Activated T-cell treated with anti-CD3 and anti-CD28 coated beads, Interleukin-2, amount 50 U/mL, for 48 hours (primary cell): ENCODE measurements around the gene EMP2.
"Not testable (repeated sequence)": the region's sequence is repeated elsewhere in the genome, so short reads cannot be mapped to it uniquely, and the experiment has no call there.

Source experiments
- DNase-seq, 2 experiments: peaks; one replicate each; pipeline ENCODE4 v3.0.0-alpha.2; 2020

Gene EMP2

DNA sequence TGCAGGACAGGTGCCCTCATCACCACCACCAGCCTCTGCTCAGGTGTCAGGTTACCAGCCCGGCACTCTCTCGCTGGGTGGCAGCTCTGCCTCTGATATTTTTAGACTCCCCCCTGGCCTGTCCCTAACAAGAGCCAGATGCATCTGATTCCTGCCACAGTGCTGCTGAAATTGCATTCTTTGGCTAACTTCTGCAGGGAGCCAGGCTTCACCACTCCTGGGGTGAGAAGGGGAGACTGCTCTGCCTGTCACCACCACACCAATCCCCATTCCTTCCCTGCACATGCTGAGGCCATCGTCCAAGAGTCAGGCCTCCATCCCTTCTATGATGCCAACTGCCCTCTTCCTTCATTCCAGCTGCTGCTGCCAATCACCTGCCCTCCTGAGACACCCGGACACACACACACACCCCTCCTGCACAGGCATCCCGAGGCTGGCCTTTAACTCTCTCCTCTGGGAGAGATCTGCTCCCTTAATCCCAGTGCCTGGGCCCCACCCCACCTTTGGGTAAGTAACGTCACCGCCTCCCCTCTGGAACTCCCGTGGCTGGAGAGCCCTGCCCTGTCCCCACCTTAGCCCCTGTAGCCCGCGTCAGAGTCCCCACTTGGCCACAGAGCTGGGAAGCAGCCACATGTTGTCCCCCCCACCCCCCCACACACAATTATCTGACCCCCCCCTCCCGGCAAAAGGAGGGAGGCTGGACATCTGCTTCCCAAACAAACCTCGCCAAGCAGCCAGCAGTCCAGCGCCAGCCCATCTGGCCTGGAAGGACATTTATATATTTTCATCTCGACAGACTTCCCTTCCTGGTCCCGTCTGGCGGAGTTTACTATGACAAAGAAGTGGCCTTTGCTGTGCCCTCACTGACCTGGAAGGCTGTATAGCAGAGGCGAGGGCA, 2.8 kb downstream of the EMP2 start:
- DNase-seq: no peak

DNA sequence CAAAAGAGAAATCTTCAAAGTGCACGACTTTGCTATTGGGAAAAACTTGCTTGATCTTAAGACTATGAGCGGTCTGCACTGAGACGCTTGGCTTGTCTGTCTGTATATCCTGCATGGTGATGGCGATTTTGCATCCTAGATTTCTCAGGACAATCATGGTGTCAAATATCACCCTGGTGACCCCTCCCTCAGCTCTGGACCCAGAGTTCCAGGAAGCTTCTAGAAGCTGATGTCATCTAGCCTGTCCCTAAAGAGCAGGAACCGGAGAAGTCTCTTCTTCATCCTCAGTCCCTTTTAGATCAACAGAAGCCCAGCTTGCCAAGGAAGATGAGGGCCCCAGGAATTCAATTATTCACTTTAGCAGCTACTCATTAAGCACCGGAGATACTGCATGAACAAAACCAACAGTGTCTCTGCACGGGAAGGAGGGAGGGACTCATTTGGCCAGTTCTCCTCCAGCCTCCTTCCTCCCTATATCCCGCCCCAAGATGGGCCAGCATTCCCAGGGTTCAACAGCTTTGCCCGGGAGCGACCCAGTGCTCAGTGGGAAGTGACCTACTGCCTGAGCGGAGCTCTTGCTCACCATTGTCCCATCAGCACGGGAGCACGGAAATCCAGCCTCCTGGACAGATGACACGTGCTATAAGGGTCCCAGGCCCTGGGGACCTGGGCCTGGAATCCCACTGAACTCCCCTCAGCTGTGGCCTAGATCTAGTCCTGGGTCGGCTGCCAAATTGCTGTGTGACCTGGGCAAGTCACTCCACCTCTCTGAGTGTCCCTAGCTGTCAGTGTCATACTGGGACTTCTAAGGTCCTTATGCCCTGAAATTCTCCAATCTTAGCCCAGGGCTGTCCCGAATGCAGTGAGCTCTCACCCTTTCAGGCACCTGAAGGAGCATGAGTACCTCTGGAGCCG, 3.8 kb downstream of the EMP2 start:
- no peak for DNase-seq

DNA sequence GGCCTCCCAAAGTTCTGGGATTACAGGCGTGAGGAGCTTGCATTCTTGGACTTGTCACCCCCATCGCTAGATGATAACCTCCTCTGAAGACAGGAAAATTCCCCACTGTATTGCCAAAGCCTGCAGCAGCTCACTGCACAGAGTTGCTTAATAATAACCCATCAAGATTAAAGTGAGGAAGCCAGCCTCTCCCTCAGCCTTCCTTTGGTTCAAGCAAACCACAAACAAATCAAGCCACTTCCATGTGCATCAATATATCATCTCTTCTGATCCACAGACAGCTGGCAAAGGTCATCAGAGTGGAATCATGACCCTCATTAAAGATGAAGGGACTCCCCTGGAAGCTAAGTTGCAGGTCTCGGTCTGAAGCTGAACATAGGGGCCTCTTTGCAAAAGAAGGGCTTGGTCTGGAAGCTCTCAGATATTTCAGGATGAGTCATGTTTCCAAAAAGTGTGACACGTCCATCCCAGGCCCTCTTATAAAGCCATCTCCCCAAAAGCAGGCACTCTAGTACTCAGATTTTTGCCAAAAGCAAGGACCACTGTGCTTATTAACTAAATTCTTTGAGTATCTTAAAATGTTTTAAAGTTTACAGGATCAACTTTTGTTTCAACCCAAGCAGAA, 4.8 kb downstream of the EMP2 start:
- no peak for DNase-seq

DNA sequence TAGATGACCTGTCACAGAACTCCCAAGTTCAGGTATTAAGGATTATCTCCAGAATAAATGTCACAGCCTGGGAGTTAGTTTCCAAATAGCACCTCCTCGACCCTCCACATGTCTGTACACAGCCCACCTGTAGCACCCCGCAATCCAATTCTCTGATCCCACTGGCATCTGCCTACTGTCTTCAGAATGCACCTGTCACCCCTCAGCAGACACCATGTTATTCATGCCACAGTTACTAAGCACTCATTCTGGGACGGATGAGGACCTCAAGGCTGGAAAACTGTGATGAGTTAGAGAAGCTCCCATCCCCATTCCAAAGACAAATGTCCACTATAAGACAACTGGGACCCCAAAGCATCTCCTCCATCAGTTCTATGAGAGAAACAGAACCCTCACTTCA, 7.8 kb downstream of the EMP2 start:
- DNase-seq: no peak

DNA sequence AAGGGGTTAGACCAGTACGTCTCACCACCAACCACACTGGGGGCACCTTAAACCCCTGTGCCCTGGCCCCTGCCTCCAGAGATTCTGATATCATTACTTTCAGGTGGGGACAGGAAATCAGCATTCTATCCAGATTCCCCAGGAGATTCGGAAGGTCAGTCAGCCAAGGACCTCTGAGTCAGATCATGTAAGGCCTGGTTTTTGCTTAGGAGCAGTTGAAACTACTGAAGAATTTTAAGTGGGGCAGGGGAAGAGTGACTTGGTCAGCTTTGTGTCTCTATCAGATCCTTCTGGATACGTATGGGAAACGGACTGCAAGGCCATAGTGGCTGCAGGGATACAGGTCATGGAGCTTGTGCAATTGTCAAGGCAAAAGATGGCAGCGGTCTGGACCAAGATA, 9.0 kb downstream of the EMP2 start:
- no peak for DNase-seq

DNA sequence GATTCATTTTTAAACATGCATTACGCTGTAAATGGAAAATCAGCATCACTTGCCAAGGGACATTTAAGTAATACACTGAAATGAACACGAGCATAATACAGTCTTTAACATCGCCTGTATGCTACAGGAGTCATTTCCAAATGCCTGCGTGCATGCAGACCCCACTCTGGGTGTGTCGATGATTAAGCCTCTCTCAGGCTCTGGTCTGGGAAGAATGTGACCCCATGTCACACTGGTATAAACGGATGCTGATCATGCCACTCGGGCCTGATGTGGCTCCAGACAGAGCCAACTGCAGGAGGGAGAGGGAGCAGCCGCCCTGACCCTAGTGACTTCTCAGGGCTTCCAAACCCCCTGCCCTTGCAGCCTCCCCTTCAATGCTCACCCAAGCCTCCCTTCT, 10.8 kb downstream of the EMP2 start:
- no peak for DNase-seq

DNA sequence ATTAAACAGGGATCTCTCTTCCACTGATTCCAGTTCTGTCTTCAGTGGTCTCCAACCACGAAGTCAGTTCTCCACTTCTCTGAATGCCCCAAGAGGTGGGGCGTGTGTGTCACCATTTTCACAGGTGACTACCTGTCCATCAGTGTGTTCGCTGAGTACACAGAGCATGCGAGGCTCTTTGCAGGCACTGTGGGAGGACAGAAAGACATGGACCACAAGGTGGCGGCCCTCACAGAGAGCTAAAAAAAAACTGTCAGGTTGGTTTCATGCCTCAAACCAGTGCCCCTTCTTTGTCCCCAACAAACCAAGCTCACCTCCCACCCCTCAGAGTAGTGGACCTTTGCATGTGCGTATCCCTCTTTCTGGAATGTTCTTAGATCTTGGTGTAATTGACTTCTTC, 13.8 kb downstream of the EMP2 start:
- no peak for DNase-seq

DNA sequence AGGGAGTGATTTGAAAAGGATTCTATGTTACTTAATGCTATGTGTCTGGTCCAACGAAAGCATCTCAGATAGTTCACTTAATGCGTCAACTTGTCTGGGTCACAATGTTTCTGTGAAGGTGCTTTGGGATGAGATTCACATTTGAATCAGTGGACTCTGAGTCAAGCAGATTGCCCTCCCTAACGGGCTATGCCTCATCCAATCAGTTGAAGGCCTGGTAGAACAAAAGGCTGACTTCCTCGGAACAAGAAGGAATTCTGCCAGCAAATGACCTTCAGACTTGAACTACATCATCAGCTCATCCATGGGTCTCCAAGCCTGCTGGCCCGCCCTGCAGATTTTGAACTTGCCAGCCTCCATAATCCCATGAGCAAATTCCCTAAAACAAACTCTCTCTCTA, 15.2 kb downstream of the EMP2 start:
- DNase-seq: no peak

DNA sequence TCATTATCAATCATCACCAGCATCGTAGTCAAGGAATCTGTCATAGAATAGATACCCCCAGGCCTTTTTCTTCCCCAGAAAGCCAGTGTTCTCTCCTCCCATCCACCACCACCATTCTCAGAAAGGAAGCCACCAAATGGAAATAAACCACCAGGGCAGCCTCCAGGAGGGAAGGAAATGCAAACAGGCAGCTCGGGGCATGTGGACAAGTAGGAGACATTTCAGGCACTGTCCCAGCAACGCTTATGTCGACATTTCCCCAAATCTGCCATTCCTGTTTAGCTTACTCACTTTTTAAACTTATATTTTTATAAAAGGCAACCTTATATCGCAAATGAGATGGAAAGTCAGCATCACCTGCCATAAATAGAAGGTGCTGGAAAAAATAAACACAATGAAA, 15.8 kb downstream of the EMP2 start:
- DNase-seq: no peak

DNA sequence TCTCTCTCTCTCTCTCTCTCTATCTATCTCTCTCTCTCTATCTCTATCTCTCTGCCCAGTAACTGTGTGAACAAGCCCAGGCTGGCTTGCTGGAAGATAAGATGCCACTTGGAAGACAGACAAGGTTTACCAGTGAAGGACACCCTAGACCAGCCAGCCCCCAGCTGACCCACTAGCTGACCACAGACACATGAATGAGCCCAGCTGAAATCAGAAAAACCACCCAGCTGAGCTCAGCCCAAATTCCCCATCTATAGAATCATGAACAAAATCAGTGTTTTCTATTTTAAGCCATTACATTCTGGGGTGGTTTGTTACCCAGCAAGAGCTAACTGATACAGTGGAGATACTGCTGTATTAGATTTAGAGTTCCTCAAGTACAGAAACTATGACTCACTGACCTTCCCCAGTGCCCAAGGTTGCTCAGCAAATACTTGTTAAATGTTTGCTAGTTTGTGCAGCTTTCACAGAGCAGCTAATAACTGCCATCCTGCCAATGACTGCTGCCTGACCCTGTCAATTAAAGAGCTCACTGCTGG, 18.0 kb downstream of the EMP2 start:
- DNase-seq: no peak

DNA sequence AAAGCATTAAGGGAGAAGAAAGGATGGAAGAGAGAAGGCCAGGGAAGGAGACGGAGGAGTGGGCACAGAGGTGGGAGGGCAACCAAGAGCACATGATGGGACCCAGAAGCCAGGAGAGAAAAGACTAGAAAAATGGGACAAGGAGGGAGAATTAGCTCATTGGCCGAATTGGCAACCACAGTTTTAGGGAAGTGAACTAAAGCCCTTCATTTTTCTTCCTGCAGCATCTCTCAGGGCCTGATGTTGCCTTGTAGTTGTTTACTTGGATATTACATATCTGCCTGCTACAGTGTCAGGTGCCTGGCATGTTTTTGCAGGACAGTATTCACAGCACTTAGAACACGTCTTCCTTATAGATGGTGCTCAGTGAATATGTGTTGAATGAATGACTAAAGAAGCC, 19.0 kb downstream of the EMP2 start:
- no peak for DNase-seq

DNA sequence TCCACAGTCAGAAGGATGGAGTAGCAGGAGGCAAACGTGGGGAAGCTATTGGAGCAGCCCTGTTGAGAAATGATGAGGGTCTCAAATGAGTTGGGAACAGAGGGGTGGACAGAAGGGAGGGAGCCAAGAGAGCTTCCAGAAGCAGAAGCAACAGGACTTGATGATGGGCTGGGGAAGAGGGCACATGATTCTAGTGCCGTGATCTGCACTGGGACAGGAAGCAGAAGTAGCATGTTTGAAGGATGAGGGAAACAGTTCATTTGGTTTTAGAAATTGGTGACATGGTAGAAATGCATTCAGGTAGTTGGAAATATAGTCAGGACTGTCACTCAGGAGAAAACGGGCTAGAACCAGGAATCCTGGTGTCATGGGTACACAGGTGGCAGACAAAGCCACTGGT, 19.4 kb downstream of the EMP2 start:
- no peak for DNase-seq

DNA sequence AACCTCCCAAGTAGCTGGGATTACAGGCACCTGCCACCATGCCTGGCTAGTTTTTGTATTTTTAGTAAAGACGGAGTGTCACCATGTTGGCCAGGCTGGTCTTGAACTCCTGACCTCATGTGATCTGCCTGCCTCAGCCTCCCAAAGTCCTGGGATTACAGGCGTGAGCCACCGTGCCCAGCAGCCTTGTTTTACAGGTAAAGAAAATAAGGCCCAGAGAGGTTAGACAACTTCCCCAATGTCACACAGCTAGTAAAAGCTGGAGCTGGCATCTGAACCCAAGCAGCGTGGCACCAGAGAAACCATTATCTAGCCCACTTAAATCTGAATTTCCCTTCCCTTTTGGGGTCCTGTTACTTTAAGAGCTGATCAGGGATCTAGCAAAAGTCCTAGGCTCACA, 20.6 kb downstream of the EMP2 start:
- DNase-seq: not testable (repeated sequence)

DNA sequence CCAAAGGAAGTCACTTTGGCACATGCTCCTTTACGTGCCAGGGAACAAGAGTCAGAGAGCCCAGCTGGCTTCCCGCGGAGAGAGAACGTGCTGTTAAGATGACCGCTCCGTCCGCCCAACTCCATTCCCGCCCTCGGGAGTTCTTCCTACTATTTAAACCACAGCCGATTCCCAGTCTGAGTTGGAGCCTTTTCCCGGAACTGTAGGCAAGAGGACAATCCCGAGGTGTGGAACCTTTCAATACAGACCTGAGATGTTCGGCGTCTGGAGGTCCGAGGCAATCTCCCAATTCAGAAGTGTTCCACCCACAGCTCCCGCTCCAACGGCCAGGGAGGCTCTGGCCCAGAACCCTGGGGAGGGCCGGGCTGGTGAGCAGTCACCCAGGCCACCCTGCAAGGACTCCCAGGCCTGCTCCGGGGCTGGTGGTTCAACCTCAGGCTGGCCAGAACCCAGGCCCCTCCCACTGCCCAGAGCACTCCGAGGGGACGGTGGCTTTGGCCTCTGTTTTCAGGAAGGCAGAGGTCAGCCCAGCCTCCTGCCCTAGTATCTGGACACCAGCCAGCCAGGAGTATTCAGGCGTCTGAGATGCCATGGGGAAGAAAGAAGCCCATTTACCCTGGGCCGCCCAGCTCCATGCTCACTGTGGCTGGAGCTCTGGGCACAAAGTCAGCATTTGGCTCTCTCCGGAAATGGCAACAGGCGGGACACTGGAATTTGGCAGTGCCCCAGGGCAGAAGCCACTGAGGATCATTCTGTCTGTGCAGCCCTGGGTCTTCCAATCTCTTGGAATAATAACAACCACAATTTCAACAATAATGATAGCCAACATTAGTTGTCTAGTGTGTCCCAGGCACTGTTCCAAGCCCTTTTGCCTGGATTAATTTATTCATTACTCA, 21.4 kb downstream of the EMP2 start:
- DNase-seq: no peak

DNA sequence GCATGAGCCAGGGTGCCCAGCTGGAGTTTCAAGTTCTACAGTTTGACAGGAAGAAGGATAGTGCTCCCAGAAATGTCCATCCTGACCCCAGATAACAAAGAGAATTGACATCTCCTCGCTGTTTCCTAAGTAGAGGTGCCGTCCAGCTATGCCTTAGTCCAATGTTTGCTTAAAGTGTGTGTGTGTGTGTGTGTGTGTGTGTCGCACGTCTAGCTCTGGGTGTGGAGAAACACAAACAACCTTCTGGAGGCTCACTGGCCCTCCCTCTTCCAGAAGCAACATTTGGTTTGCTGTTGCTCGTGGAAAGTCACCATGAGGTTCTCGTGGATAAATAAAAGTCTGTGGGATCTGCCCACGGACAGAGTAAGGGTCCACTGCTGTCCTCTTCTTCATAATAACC, 22.1 kb downstream of the EMP2 start:
- DNase-seq: no peak

DNA sequence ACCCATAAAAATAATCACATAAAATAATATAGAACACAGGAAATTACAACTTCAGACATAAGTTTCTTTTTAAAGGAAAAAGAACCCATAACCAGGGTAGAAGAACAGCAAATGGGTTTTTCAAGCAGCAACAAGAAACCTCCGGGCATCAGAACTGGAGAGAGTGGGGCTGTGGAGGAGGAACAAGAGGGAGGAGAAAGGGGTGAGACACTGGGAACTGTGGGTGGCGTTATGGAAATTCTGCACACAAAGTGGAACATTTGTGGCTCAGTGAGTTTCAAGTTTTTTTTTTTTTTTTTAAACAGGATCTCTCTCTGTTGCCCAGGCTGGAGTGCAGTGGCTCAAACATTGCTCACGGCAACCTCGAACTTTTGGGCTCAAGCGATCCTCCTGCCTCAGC, 22.6 kb downstream of the EMP2 start:
- no peak for DNase-seq

DNA sequence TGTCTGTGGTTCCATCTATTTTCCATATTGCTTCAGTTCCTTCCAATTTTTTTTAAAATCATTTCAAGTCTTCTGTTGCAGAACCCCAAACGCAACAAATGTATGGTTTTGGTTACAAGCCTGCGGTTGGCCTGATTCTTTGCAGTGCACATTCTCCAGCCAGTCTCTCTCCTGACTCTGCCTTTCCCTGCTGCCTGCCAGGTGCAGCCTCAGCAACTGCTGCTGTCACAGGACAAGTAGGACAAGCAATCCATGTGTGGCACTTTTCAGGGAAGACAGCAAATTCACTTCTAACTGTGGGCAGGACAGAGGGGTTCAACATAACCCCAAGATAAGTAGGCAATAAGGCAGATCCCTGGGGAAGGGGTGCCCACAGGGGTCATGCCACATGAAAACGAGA, 24.2 kb downstream of the EMP2 start:
- no peak for DNase-seq

DNA sequence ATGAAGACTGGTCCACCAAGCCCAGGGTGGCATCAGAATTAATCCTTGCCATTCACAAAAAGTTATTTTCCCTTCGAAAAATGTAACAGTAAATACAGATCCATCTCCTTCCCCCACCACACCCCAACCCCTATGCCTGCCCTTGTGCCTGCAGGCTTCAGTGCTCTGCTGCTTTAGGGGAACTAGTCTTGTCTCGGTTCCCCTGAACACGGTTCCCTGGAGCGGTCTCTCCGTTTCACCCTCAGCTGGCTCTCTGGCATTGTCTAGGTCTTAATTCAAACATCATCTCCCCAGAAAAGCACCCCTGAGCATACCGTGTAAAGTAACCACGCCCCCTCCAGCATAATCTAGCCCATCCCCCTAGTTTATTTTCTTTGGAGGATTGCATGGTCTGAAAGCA, 25.8 kb downstream of the EMP2 start:
- DNase-seq: no peak

DNA sequence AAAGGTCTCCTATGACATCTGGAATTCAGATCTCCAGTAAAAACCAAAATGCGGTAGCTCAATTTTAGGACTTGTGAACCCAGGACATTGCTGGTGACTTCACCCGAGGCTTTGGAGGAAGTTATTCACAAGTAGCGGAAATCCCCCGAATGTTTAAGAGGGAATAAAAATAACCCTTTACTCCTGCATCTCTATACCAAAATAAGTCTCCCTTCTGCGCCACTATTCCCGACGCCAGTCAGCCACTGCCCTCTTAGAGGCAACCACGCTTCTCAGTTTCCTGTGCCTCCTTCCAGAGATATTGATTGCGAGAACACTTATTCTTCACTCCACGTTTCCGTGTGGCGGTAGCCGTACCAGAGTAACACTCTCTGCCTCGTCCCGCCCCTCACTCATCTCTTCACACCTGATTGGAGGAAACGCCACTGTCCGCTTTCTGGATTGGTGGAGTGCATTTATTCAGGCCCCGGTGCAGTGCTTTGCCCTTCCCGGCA, 27.4 kb downstream of the EMP2 start:
- peak; percentile 72 for DNase-seq

DNA sequence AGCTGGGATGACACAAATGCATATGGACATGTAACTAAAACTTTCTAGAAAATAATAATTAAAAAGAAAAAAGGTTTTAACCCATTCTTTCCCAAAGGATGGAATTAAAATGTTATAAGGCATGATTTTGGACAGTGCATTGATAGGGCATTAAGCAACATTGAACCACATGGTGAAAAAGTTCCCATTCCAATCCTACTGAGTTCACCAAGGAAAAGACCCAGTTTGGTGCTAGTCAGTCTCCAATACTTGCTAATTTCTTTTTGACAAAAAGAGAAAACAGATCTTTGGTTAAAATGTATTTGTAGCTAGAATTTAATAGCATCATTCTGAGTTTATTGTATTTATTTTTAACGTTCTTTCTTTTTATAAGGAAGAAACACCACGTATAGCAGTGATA, 28.1 kb downstream of the EMP2 start:
- DNase-seq: no peak

DNA sequence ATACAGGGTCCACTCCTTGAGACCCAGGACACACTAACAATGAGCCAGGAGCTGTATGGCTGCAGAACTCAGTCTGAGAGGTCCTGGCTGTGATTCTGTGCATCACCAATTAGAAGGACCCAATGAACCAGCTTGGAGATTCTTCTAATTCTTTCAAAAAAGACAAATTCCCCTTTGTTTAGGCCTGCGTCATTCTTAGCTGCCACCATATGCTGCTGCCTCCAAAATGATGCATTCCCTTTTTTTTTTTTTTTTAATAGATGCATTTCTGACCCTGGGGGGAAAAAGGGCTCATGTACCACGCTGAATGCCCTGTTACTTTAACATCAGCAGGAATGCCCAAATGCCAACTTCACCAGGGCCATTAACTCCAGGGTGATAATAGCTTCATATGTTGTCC, 28.5 kb downstream of the EMP2 start:
- no peak for DNase-seq

DNA sequence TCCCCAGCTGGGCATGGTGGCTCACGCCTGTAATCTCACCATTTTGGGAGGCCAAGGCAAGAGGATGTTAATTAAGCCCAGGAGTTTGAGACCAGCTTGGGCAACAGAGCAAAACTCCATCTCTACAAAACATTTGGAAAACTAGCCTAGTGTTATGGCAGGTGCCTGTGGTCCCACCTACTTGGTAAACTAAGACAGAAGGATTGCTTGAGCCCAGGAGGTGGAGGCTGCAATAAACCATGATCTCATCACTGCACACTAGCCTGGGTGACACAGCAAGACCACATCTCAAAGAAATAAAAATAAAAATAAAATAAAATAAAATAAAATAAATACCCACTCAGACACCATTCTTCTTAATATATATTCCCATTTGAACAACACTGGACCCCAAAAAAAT, 32.0 kb downstream of the EMP2 start:
- no peak for DNase-seq
